Ishikawa (cell line): ENCODE results near the gene SOX21.

Source experiments
- CEBPB ChIP-seq: IDR thresholded peaks from 2 replicates; pipeline ENCODE4 v1.6.1; 2012
- CREB1 ChIP-seq: IDR thresholded peaks from 2 replicates; pipeline ENCODE4 v1.6.1; 2012; ENCODE audit warnings: low read depth
- EGR1 ChIP-seq: IDR thresholded peaks from 2 replicates; pipeline ENCODE4 v1.6.1; 2012
- EP300 ChIP-seq: IDR thresholded peaks from 2 replicates; pipeline ENCODE4 v1.6.1; 2012; ENCODE audit warnings: borderline replicate concordance
- FOXM1 ChIP-seq: IDR thresholded peaks from 2 replicates; pipeline ENCODE4 v1.6.1; 2012; ENCODE audit warnings: low read depth, borderline replicate concordance
- NFIC ChIP-seq: IDR thresholded peaks from 2 replicates; pipeline ENCODE4 v1.6.1; 2012
- RAD21 ChIP-seq: IDR thresholded peaks from 2 replicates; pipeline ENCODE4 v1.6.1; 2012; ENCODE audit warnings: low read depth
- TAF1 ChIP-seq: IDR thresholded peaks from 2 replicates; pipeline ENCODE4 v1.6.1; 2012; ENCODE audit warnings: low read depth, mild to moderate bottlenecking
- TCF12 ChIP-seq: IDR thresholded peaks from 2 replicates; pipeline ENCODE4 v1.6.1; 2012; ENCODE audit warnings: low read depth
- TEAD4 ChIP-seq: IDR thresholded peaks from 2 replicates; pipeline ENCODE4 v1.6.1; 2012
- YY1 ChIP-seq: IDR thresholded peaks from 2 replicates; pipeline ENCODE4 v1.6.1; 2012; ENCODE audit warnings: low read depth
- ZBTB7A ChIP-seq: IDR thresholded peaks from 2 replicates; pipeline ENCODE4 v1.6.1; 2012; ENCODE audit warnings: low read depth
- TF ChIP-seq, protein P1 (sequence below): IDR thresholded peaks from 2 replicates; pipeline ENCODE4 v1.6.1; 2012
- TF ChIP-seq, protein P2 (sequence below): IDR thresholded peaks from 2 replicates; pipeline ENCODE4 v1.6.1; 2012; ENCODE audit warnings: low read depth, mild to moderate bottlenecking
- TF ChIP-seq, protein P3 (sequence below): IDR thresholded peaks from 2 replicates; pipeline ENCODE4 v1.6.1; 2012

Gene SOX21

DNA sequence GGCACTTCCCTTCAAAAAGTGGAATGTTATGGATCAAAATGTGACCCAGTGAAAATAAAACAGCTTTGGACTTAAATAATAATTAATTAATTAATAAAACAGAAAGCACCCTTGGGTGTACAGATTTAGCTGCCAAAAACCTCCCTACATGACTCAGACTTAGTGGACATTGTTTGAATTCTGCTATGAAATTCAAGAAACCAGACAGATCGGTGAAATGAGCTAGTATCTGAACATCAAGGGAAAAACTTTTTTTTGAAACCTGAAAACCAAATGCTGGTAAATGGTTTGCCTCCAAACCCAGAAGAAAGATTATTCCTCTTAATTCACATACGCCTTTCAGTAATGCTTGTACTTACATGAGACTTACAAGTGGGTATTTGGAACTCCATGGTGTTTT lies 33.5 kb downstream of the SOX21 start:
- TF ChIP-seq YY1 (no peak), NFIC (no peak), FOXM1 (no peak), TAF1 (no peak), TCF12 (no peak), EP300 (no peak), CEBPB (no peak), CREB1 (no peak)
- TF ChIP-seq, protein P1, sequence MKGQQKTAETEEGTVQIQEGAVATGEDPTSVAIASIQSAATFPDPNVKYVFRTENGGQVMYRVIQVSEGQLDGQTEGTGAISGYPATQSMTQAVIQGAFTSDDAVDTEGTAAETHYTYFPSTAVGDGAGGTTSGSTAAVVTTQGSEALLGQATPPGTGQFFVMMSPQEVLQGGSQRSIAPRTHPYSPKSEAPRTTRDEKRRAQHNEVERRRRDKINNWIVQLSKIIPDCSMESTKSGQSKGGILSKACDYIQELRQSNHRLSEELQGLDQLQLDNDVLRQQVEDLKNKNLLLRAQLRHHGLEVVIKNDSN: no peak
- TF ChIP-seq, protein P2, sequence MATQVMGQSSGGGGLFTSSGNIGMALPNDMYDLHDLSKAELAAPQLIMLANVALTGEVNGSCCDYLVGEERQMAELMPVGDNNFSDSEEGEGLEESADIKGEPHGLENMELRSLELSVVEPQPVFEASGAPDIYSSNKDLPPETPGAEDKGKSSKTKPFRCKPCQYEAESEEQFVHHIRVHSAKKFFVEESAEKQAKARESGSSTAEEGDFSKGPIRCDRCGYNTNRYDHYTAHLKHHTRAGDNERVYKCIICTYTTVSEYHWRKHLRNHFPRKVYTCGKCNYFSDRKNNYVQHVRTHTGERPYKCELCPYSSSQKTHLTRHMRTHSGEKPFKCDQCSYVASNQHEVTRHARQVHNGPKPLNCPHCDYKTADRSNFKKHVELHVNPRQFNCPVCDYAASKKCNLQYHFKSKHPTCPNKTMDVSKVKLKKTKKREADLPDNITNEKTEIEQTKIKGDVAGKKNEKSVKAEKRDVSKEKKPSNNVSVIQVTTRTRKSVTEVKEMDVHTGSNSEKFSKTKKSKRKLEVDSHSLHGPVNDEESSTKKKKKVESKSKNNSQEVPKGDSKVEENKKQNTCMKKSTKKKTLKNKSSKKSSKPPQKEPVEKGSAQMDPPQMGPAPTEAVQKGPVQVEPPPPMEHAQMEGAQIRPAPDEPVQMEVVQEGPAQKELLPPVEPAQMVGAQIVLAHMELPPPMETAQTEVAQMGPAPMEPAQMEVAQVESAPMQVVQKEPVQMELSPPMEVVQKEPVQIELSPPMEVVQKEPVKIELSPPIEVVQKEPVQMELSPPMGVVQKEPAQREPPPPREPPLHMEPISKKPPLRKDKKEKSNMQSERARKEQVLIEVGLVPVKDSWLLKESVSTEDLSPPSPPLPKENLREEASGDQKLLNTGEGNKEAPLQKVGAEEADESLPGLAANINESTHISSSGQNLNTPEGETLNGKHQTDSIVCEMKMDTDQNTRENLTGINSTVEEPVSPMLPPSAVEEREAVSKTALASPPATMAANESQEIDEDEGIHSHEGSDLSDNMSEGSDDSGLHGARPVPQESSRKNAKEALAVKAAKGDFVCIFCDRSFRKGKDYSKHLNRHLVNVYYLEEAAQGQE: no peak

DNA sequence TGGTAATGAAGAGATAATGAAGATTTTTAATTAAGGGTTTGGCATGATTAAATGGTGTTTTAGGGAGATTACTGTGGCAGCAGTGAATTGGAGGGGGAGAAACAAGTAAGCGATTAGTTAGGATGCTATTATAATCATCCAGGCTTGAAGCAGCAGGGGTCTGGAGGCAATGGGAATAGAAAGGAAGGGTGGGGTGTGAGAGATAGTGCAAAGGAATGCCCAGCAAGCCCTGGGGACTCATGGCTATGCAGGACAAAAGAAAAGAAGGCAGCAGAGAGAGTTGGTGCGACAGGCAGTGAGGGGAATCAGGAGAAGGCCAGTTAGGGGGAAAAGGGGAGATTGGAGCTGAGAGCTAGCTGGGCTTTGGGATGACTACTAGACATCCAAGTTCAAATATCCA lies 34.5 kb downstream of the SOX21 start:
- TF ChIP-seq NFIC (no peak), ZBTB7A (no peak), EGR1 (no peak)
- TF ChIP-seq, protein P2: no peak
- TF ChIP-seq, protein P1: no peak

DNA sequence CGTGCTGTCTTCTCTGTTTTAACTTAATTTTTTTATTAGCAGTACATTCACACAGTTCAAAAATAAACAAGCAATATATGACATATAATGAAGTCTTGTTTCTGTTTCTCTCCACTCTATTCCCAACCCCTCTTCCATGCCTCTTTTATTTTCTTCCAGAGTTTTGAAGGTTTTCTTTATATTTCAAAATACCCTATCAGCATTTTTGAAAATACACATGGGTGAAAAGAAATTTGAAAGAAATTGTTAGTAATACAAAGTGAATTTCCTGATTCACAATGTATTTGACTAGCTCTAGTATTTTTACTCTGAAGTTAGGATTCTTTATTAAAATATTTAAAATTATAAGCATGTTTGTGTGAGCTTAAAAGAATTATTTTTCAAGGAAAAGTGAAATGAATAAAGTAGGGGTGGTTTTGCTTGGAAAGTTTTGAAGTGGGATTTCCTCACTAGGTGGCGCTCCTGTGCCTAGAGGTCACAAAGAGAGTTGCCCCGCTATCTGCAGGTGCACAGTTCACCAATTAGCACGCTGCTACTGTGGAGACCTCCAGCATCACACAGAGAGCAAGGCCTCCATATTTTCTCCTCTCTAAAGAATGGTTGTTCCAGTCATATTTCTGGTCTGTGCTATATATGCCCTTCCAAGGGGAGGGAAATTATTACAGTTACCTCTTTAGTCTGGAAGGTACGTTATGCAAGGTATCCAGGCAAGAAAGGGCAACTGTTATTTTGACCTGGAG lies 37.6 kb downstream of the SOX21 start:
- TF ChIP-seq EGR1 (no peak), RAD21 (peak; percentile 69), TEAD4 (no peak)
- TF ChIP-seq, protein P3, sequence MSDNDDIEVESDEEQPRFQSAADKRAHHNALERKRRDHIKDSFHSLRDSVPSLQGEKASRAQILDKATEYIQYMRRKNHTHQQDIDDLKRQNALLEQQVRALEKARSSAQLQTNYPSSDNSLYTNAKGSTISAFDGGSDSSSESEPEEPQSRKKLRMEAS: no peak

DNA sequence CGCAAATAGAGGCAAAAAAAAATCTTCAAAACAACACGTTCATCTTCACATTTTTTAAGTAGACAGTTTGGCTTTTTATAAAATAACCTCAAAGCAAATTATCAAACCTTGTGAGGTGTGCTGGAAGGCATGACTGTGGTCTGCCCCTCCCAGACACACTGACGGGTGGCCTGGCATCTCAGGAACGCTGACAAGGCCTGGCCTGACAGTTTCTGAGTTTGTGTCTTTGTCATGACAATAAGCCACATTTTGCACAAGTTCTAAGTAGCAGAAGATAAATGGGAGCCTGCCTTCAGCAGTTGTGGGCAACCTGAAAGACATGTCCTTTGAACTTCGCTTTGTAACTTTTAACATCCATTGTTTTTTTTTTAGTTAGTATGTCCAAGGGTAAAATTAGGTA lies 38.5 kb downstream of the SOX21 start:
- no peak for TF ChIP-seq CEBPB
- no peak for TF ChIP-seq RAD21
- no peak for TF ChIP-seq FOXM1
- no peak for TF ChIP-seq ZBTB7A
- no peak for TF ChIP-seq EGR1
- TF ChIP-seq NFIC: no peak
- TF ChIP-seq TAF1: no peak
- TF ChIP-seq, protein P3: no peak
- no peak for TF ChIP-seq EP300
- TF ChIP-seq TCF12: no peak
- TF ChIP-seq, protein P2: no peak

DNA sequence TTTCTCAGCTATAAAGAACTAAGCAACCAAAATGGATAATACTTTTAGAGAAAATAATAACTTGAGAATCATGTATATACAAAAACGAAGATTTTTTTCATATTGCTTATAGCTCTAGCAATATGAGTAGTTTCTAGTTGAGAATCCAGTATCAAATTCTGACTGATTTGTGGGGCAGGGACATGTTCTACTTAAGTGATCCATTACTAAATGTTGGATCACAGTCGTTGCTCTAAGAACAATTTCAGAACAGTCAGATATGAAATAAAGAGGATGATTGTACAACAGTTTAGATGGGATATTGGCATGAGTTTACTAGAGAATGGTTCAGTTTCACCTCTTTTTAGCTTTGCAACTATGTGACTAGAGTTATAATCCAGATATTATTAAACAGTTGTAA lies 39.9 kb downstream of the SOX21 start:
- TF ChIP-seq FOXM1: no peak

DNA sequence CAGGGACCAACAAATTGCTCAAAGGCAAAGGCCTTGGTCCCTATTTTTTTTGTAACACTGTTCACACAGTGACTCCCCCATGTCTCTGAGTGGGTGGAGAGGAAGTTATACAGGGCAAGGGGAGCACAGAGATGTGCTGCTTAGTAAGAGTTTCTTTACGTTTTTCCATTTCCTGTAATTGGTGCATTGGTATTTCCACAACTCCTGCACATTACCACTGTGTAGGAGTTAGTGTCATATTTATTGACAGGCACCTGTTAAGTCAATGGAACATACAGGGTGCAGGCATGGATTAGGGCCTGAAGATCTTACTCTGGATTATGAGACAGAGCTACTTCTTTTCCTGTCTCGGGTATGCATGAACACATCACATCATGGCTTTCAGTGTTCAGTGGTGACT lies 45.2 kb downstream of the SOX21 start:
- no peak for TF ChIP-seq EGR1
- no peak for TF ChIP-seq TEAD4
- TF ChIP-seq, protein P3: no peak
